T-cell (primary cell): ENCODE data around the gene PAIP1. TPM values are rescaled to one million over a fixed set of nuclear protein-coding genes. Genes with fewer than 3 reads are reported as not detected.

Experiments used
- ATAC-seq, 4 experiments: fragments of 200-7000 bp in 3 of 4; fragments of 150-1000 bp in 1 of 4; cut with Tn5 transposase; replicated peaks in 1 of 4; 1 replicate in 3 of 4; 2 replicates in 1 of 4; pipeline ENCODE4 v1.10.0; 2021; ENCODE audit warnings: moderate library complexity in 3 of 4, mild to moderate bottlenecking in 2 of 4, moderate number of reproducible peaks in 1 of 4
- CTCF ChIA-PET, 2 donors: fragments of 300-600 bp; sonication (Branson Sonifier 250); formaldehyde crosslinking; loops; one replicate each; lab custom pipeline; 2022; ENCODE audit warnings: antibody characterized with exemption in 2 of 2; lab: Charles Lee
- POLR2A ChIA-PET, 2 donors: fragments of 300-600 bp; sonication (Branson Sonifier 250); formaldehyde crosslinking; loops; one replicate each; lab custom pipeline; 2022; ENCODE audit warnings: antibody characterized with exemption in 2 of 2; lab: Charles Lee
- DNase-seq, 35 experiments: peaks; one replicate each; pipeline versions ENCODE4 v3.0.0 to v3.0.0-alpha.2; 2013 to 2023
- H3K27ac ChIP-seq: one replicate; pipeline ENCODE4 v1.5.1; 2013; ENCODE audit warnings: low read length
- H3K27me3 ChIP-seq, 2 experiments: replicated peaks in 1 of 2; 1 replicate in 1 of 2; 2 replicates in 1 of 2; pipeline versions ENCODE4 v1.6.1 to v1.7.0; 2013; ENCODE audit warnings: low read length in 1 of 2, mixed read lengths in 1 of 2; ENCODE audit not compliant: control insufficient read depth in 2 of 2, insufficient read depth in 2 of 2; ENCODE audit errors: extremely low read depth in 1 of 2
- H3K36me3 ChIP-seq, 2 donors: 1 replicate in 1 of 2; 2 replicates in 1 of 2; pipeline versions ENCODE4 v1.6.1 to v1.7.0; 2013; ENCODE audit warnings: low read length in 1 of 2; ENCODE audit not compliant: control insufficient read depth in 2 of 2, insufficient read depth in 1 of 2; ENCODE audit errors: extremely low read depth in 1 of 2
- H3K4me1 ChIP-seq, 2 experiments: 1 replicate in 1 of 2; 2 replicates in 1 of 2; pipeline versions ENCODE4 v1.6.1 to v1.7.0; 2013; ENCODE audit warnings: low read length in 2 of 2, mixed read lengths in 1 of 2; ENCODE audit not compliant: insufficient read depth in 2 of 2, control insufficient read depth in 1 of 2; ENCODE audit errors: extremely low read depth in 1 of 2
- H3K4me3 ChIP-seq, 2 donors: 1 replicate in 1 of 2; 2 replicates in 1 of 2; pipeline versions ENCODE4 v1.5.1 to v1.7.0; 2013; ENCODE audit warnings: mild to moderate bottlenecking in 2 of 2, low read length in 1 of 2, moderate library complexity in 1 of 2; ENCODE audit not compliant: control insufficient read depth in 1 of 2; ENCODE audit errors: extremely low read depth in 1 of 2
- H3K9me3 ChIP-seq: 2 replicates; pipeline ENCODE4 v1.7.0; 2013
- H3K27ac Mint-ChIP-seq, 2 donors: one replicate each; pipeline ENCODE4 v1.8.0; 2020 to 2021; ENCODE audit warnings: mild to moderate bottlenecking in 2 of 2, mixed read lengths in 2 of 2
- H3K27me3 Mint-ChIP-seq, 2 donors: one replicate each; pipeline ENCODE4 v1.8.0; 2021 to 2022; ENCODE audit warnings: mixed read lengths in 2 of 2
- H3K36me3 Mint-ChIP-seq: one replicate; pipeline ENCODE4 v1.8.0; 2021; ENCODE audit warnings: mixed read lengths
- H3K4me1 Mint-ChIP-seq, 3 donors: one replicate each; pipeline ENCODE4 v1.8.0; 2020 to 2022; ENCODE audit warnings: mixed read lengths in 3 of 3, mild to moderate bottlenecking in 1 of 3
- H3K4me3 Mint-ChIP-seq, 3 donors: one replicate each; pipeline ENCODE4 v1.8.0; 2020 to 2022; ENCODE audit warnings: mild to moderate bottlenecking in 3 of 3, mixed read lengths in 3 of 3, moderate library complexity in 3 of 3
- H3K9me3 Mint-ChIP-seq, 3 donors: one replicate each; pipeline ENCODE4 v1.8.0; 2020 to 2022; ENCODE audit warnings: mixed read lengths in 3 of 3
- WGBS: methylation state at CpG from one replicate; pipeline ENCODE4 v1.1.5; 2013; ENCODE audit warnings: missing lambda C conversion rate; ENCODE audit not compliant: insufficient coverage; 5-methylcytosine and 5-hydroxymethylcytosine counted together
- total RNA-seq, 35 experiments: library from RNA in 6 of 35; stranded (reverse) in 6 of 35; fragments of 120-200 nt in 1 of 35; gene quantifications; one replicate each; pipeline versions ENCODE4 v1.2.1 to v1.2.4 and lab custom pipeline; 2013 to 2026

Gene PAIP1
- total RNA-seq, 5 donors from 2014 or later (not counting 1 experiment from before 2014, with no cell fraction given) = 28.8 to 44.9 (median 35.0) TPM

GRCh38 chr5:43523662-43524072 is 33.2 kb downstream of the PAIP1 start:
- H3K36me3 ChIP-seq = peaks cover 0 to 16% of the 10 kb centered on the region in 2 donors
- no peak overlapping the region for H3K4me3 ChIP-seq
- peaks cover 43% of the 10 kb centered on the region for H3K36me3 Mint-ChIP-seq
- DNase-seq = no peak
- H3K27ac Mint-ChIP-seq = peak overlapping the region in 1 of 2 donors; percentile 13
- ATAC-seq = no peak
- no peaks in the 10 kb centered on the region for H3K9me3 ChIP-seq
- no peak overlapping the region for H3K4me3 Mint-ChIP-seq
- no peaks in the 10 kb centered on the region for H3K9me3 Mint-ChIP-seq
- no peaks in the 10 kb centered on the region for H3K4me1 Mint-ChIP-seq
- H3K27me3 Mint-ChIP-seq = no peaks in the 10 kb centered on the region
- ChIA-PET CTCF (interaction anchor here in 1 of 2 donors (0.6 to 1.2 kb wide), 2 partner anchors 35 to 39 kb away, joined by 3 to 4 read pairs; partner anchors contain the start of gene TMEM267), POLR2A (no interaction called here)
- 90% methylated on average over 2 of the region's 2 CpGs for WGBS
- no peaks in the 10 kb centered on the region for H3K27me3 ChIP-seq
- no peaks in the 10 kb centered on the region for H3K4me1 ChIP-seq
- H3K27ac ChIP-seq = no peak overlapping the region

- H3K27me3 ChIP-seq = no peaks in the 10 kb centered on the region
- Mint-ChIP-seq H3K4me1 (peaks cover 2 to 7% (median 4%) of the 10 kb centered on the region in 3 donors), H3K9me3 (no peaks in the 10 kb centered on the region), H3K27ac (no peak overlapping the region), H3K36me3 (peaks cover 27% of the 10 kb centered on the region), H3K27me3 (no peaks in the 10 kb centered on the region), H3K4me3 (no peak overlapping the region)
- H3K4me1 ChIP-seq = peaks cover 2% of the 10 kb centered on the region in 2 experiments
- H3K27ac ChIP-seq = no peak overlapping the region
- CTCF ChIA-PET = no interaction called here
- 100% methylated on average over 1 of the region's 1 CpG for WGBS
- POLR2A ChIA-PET = interaction anchor here in 1 of 2 donors (0.9 kb wide), 1 partner anchor 30 kb away, joined by 3 read pairs; no protein-coding TSS in a partner anchor
- no peak overlapping the region for H3K4me3 ChIP-seq
- peaks cover 0 to 6% of the 10 kb centered on the region in 2 donors for H3K36me3 ChIP-seq
- H3K9me3 ChIP-seq = no peaks in the 10 kb centered on the region
- no peak for DNase-seq
- ATAC-seq = no peak
Observed at GRCh38 chr5:43520615-43521014, 36.3 kb downstream of the PAIP1 start.

GRCh38 chr5:43515678-43516048 is 41.2 kb downstream of the PAIP1 start:
- DNase-seq = no peak

GRCh38 chr5:43514816-43515677 is 41.8 kb downstream of the PAIP1 start, which contains the start of gene C5orf34:
TSS of gene C5orf34 (minus strand) at chr5:43515148. CDS start at chr5:43509339, 5,809 bp downstream.
- ATAC-seq (peak; percentile 95 to 98 (median 96)), DNase-seq (peak; percentile 76 to 96 (median 88))
- Mint-ChIP-seq H3K4me3 (peak within 1 kb of the TSS; percentile 92 to 94 (median 93)), H3K4me1 (peaks cover 34% of the 10 kb centered on the region in 3 donors), H3K36me3 (no peaks in the 10 kb centered on the region), H3K27me3 (no peaks in the 10 kb centered on the region), H3K9me3 (no peaks in the 10 kb centered on the region), H3K27ac (peak within 1 kb of the TSS; percentile 93 to 97)
- Histone ChIP-seq H3K27ac (peak within 1 kb of the TSS; percentile 85), H3K4me3 (peak within 1 kb of the TSS; percentile 70 to 99), H3K9me3 (no peaks in the 10 kb centered on the region), H3K27me3 (no peaks in the 10 kb centered on the region), H3K36me3 (no peaks in the 10 kb centered on the region), H3K4me1 (peaks cover 2 to 17% of the 10 kb centered on the region in 2 experiments)
- ChIA-PET CTCF (interaction anchor here (0.5 to 2.2 kb wide), 9 partner anchors 25 to 463 kb away, joined by 3 to 19 read pairs (median 3); partner anchors contain the start of gene TMEM267 (in 2 of the 2)), POLR2A (interaction anchor here (0.5 to 1.8 kb wide), 10 partner anchors 11 to 410 kb away, joined by 3 to 11 read pairs (median 4); partner anchors contain the start of genes TMEM267 (in 2 of the 2) and HMGCS1 (in 1 of the 2))
- 0% methylated on average over 20 of the region's 35 CpGs for WGBS

More at GRCh38 chr5:43515678-43516048, 41.2 kb downstream of the PAIP1 start:
- peaks cover 2 to 17% of the 10 kb centered on the region in 2 experiments for H3K4me1 ChIP-seq
- no peaks in the 10 kb centered on the region for H3K9me3 Mint-ChIP-seq
- H3K4me3 ChIP-seq = peak overlapping the region; percentile 70 to 99
- peak overlapping the region; percentile 85 for H3K27ac ChIP-seq
- no peaks in the 10 kb centered on the region for H3K36me3 ChIP-seq
- ChIA-PET CTCF (interaction anchor here in 1 of 2 donors (0.7 to 2.2 kb wide), 4 partner anchors 25 to 394 kb away, joined by 3 to 19 read pairs (median 6); partner anchors contain the start of gene TMEM267), POLR2A (interaction anchor here (0.7 to 1.8 kb wide), 5 partner anchors 19 to 203 kb away, joined by 3 to 7 read pairs (median 4); partner anchors contain the start of genes HMGCS1 (in 1 of the 2) and TMEM267 (in 1 of the 2))
- H3K27ac Mint-ChIP-seq = peak overlapping the region; percentile 93 to 97
- H3K27me3 ChIP-seq = no peaks in the 10 kb centered on the region
- H3K4me3 Mint-ChIP-seq = peak overlapping the region; percentile 92 to 94 (median 93)
- H3K27me3 Mint-ChIP-seq = no peaks in the 10 kb centered on the region
- ATAC-seq = no peak
- WGBS = no CpG with 5 or more reads among the region's 1 CpG
- no peaks in the 10 kb centered on the region for H3K36me3 Mint-ChIP-seq
- H3K9me3 ChIP-seq = no peaks in the 10 kb centered on the region
- H3K4me1 Mint-ChIP-seq = peaks cover 34% of the 10 kb centered on the region in 3 donors

GRCh38 chr5:43514471-43514815 is 42.4 kb downstream of the PAIP1 start:
- Histone ChIP-seq H3K36me3 (no peaks in the 10 kb centered on the region), H3K9me3 (no peaks in the 10 kb centered on the region), H3K27ac (peak overlapping the region; percentile 85), H3K4me3 (peak overlapping the region; percentile 70 to 99), H3K4me1 (peaks cover 2 to 17% of the 10 kb centered on the region in 2 experiments), H3K27me3 (no peaks in the 10 kb centered on the region)
- Mint-ChIP-seq H3K27me3 (no peaks in the 10 kb centered on the region), H3K9me3 (no peaks in the 10 kb centered on the region), H3K27ac (peak overlapping the region; percentile 93 to 97), H3K4me3 (peak overlapping the region; percentile 92 to 94 (median 93)), H3K36me3 (no peaks in the 10 kb centered on the region), H3K4me1 (peaks cover 34% of the 10 kb centered on the region in 3 donors)
- DNase-seq = peak in 1 of 35 experiments; percentile 6
- POLR2A ChIA-PET = interaction anchor here (0.6 to 1.8 kb wide), 6 partner anchors 11 to 409 kb away, joined by 3 to 8 read pairs (median 4); partner anchors contain the start of genes TMEM267 (in 2 of the 2) and HMGCS1 (in 1 of the 2)
- peak in 1 of 4 experiments; percentile 35 for ATAC-seq
- WGBS = 2% methylated on average over 5 of the region's 6 CpGs
- CTCF ChIA-PET = interaction anchor here (0.6 to 2.2 kb wide), 7 partner anchors 25 to 435 kb away, joined by 3 to 19 read pairs (median 3); partner anchors contain the start of gene TMEM267 (in 2 of the 2)
